Stimulated activated naive CD8-positive, alpha-beta T cell treated with anti-CD3 and anti-CD28 coated beads, Interleukin-15, Interleukin-2, amounts not matched to agents 100 U/mL and 50 U/mL, for 24 hours (primary cell): Measurements from ENCODE around the gene HDGF.
"Not testable (repeated sequence)": the region's sequence is repeated elsewhere in the genome, so short reads cannot be mapped to it uniquely, and the experiment has no call there.

Experiments
- ATAC-seq: fragments of 150-1000 bp; cut with Tn5 transposase; one replicate; pipeline ENCODE4 v1.10.0; 2021
- DNase-seq: peaks from one replicate; pipeline ENCODE4 v3.0.0; 2021

The HDGF gene

GRCh38 chr1:156767101-156767878 is 15.8 kb upstream of the HDGF start, which contains the start of gene PRCC:
Gene PRCC, plus strand, starts transcription at chr1:156767535. Its CDS starts 237 bp downstream, at chr1:156767772.
- ATAC-seq (peak; percentile 98), DNase-seq (peak; percentile 94)

GRCh38 chr1:156766298-156767100 is 15.0 kb upstream of the HDGF start:
- no peak for ATAC-seq
- peak; percentile 34 for DNase-seq

- no peak for ATAC-seq
- no peak for DNase-seq
These were observed 14.2 kb upstream of the HDGF start for GRCh38 chr1:156765666-156766065.

GRCh38 chr1:156765136-156765535 is 13.7 kb upstream of the HDGF start:
- not testable (repeated sequence) for ATAC-seq, DNase-seq

- DNase-seq (no peak), ATAC-seq (no peak)
These were observed 9.3 kb upstream of the HDGF start for GRCh38 chr1:156760796-156761104.

- no peak for ATAC-seq
These were observed 8.8 kb upstream of the HDGF start for GRCh38 chr1:156760092-156760795.

GRCh38 chr1:156757572-156758253 is 6.2 kb upstream of the HDGF start:
- not testable (repeated sequence) for ATAC-seq, DNase-seq

More at GRCh38 chr1:156760092-156760795, 8.8 kb upstream of the HDGF start:
- DNase-seq: no peak

- DNase-seq: no peak
- ATAC-seq: no peak
These were observed 4.9 kb upstream of the HDGF start for GRCh38 chr1:156756355-156756754.

- no peak for DNase-seq
- ATAC-seq: no peak
These were observed 4.1 kb upstream of the HDGF start for GRCh38 chr1:156755527-156755950.

GRCh38 chr1:156754219-156754618 is 2.7 kb upstream of the HDGF start:
- DNase-seq: no peak
- ATAC-seq: no peak

- DNase-seq: no peak
- ATAC-seq: no peak
These were observed 1.5 kb upstream of the HDGF start for GRCh38 chr1:156752843-156753482.

GRCh38 chr1:156751757-156752481 is 444 bp upstream of the HDGF start:
- ATAC-seq: peak; percentile 80
- DNase-seq: peak; percentile 98

- DNase-seq (peak; percentile 52), ATAC-seq (peak; percentile 9)
These were observed 594 bp downstream of the HDGF start for GRCh38 chr1:156750711-156751450.

- DNase-seq: peak; percentile 69
- ATAC-seq: peak; percentile 39
These were observed 1.2 kb downstream of the HDGF start for GRCh38 chr1:156750191-156750672.

- ATAC-seq (no peak), DNase-seq (no peak)
These were observed 1.9 kb downstream of the HDGF start for GRCh38 chr1:156749419-156750118.

- DNase-seq: peak; percentile 41
- no peak for ATAC-seq
These were observed 2.6 kb downstream of the HDGF start for GRCh38 chr1:156748670-156749418.

GRCh38 chr1:156747742-156748669 is 3.5 kb downstream of the HDGF start:
- no peak for DNase-seq

More at GRCh38 chr1:156747742-156748669, 3.5 kb downstream of the HDGF start:
- ATAC-seq: no peak
